Heart right ventricle (tissue), 16 donors: ENCODE measurements around the gene TVP23A. TPM values are rescaled to one million over a fixed set of nuclear protein-coding genes. Genes with fewer than 3 reads are reported as not detected.
"Not testable (repeated sequence)": the region's sequence is repeated elsewhere in the genome, so short reads cannot be mapped to it uniquely, and the experiment has no call there.

Experiments
- ATAC-seq, 8 donors: fragments of 200-7000 bp; cut with Tn5 transposase; one replicate each; pipeline ENCODE4 v1.9.1; 2020; ENCODE audit warnings: mild to moderate bottlenecking in 8 of 8, moderate library complexity in 8 of 8, moderate number of reproducible peaks in 1 of 8
- DNase-seq, 2 donors: peaks; one replicate each; pipeline ENCODE4 v3.0.0-alpha.2; 2020
- H3K27ac ChIP-seq, 10 donors: fragments of 200-600 bp; sonication (generic) in 2 of 10; one replicate each; pipeline versions ENCODE4 v1.5.0 to v1.8.0; 2020 to 2022; ENCODE audit warnings: mild to moderate bottlenecking in 3 of 10
- H3K27me3 ChIP-seq, 7 donors: fragments of 200-600 bp; one replicate each; pipeline ENCODE4 v1.8.0; 2021 to 2022; ENCODE audit warnings: mild to moderate bottlenecking in 2 of 7
- H3K36me3 ChIP-seq, 9 donors: fragments of 200-600 bp; sonication (generic) in 1 of 9; one replicate each; pipeline versions ENCODE4 v1.5.0 to v1.8.0; 2020 to 2022; ENCODE audit warnings: mild to moderate bottlenecking in 2 of 9
- H3K4me1 ChIP-seq, 9 donors: fragments of 200-600 bp; sonication (generic) in 1 of 9; one replicate each; pipeline versions ENCODE4 v1.5.0 to v1.8.0; 2020 to 2022; ENCODE audit warnings: mild to moderate bottlenecking in 4 of 9
- H3K4me3 ChIP-seq, 10 donors: fragments of 200-600 bp; sonication (generic) in 2 of 10; one replicate each; pipeline versions ENCODE4 v1.5.0 to v1.8.0; 2020 to 2022; ENCODE audit warnings: mild to moderate bottlenecking in 7 of 10, moderate library complexity in 2 of 10
- H3K9me3 ChIP-seq, 11 donors: fragments of 200-600 bp in 10 of 11; sonication (generic) in 2 of 11; one replicate each; pipeline versions ENCODE4 v1.5.0 to v1.8.0; 2013 to 2022; ENCODE audit warnings: mild to moderate bottlenecking in 2 of 11, control low read depth in 1 of 11, moderate library complexity in 1 of 11
- WGBS, 2 donors: extraction: QIAGEN DNeasy Blood & Tissue Kit; methylation state at CpG; one replicate each; pipeline ENCODE4 v1.1.7; 2013; ENCODE audit warnings: inconsistent platforms in 1 of 2; 5-methylcytosine and 5-hydroxymethylcytosine counted together
- intact Hi-C, 10 donors: fragments of 100-400 bp; cut with DNase I; formaldehyde crosslinking; loops; one replicate each; pipeline versions ENCODE4 v1.11.1 to v1.14.2; 2022
- polyA plus RNA-seq, 2 donors: library from polyadenylated mRNA; stranded (reverse); fragments of 200-250 nt; gene quantifications; one replicate each; pipeline ENCODE4 v1.2.3, GENCODE V29; 2013
- total RNA-seq, 10 donors: library from RNA; stranded (reverse); fragmentation: NEBNext Ultra II Directional in 3 of 10; extraction: Animal tissue kit (Norgen Biotek cat#: 25700) in 3 of 10; gene quantifications; one replicate each; pipeline versions ENCODE4 v1.2.1 to v1.2.4, GENCODE V29; 2021 to 2023
- TF ChIP-seq, protein P1 (sequence below), 9 donors: fragments of 200-600 bp; sonication (generic) in 2 of 9; IDR thresholded peaks; one replicate each; pipeline versions ENCODE4 v1.5.0 to v1.8.0; 2021 to 2022; ENCODE audit warnings: antibody characterized with exemption in 9 of 9, mild to moderate bottlenecking in 5 of 9, moderate library complexity in 1 of 9
- donor health status: Arrhythmogenic right ventricular cardiomyopathy.
- donor health status: ischemic (EF 13 %, LVEDD 7.1; RV severe dilation, severe dysfunction).
- donor health status: healthy with polysubstance abuse.
- donor health status: DM: no; HTN: yes; CAD: no.
- donor health status: DM: no; HTN: no; CAD: no.
- donor health status: ischemic (EF 25% LVEDD 6.9; RV normal size, moderate dysfunction).
- donor health status: ischemic (EF 25% LVEDD 5.7; RV mildly dilated, moderate dysfunction).
- donor health status: healthy.
- donor health status: DM: yes; HTN: yes; CAD: no.
- donor health status: Ischemic cardiomyopathy.
- donor health status: ischemic (EF 35%, LVEDD 5.7; RV mildly dilated, moderate dysfunction).
- donor health status: nonischemic (EF 11% LVEDD 7.7; RV severe dilation, severe dysfunction).
- donor health status: DM: yes; HTN: yes; CAD: no.
- donor health status: PGD.
- donor health status: ischemic (EF 29% LVEDD 5.4; RV normal size, mild dysfunction).
- donor health status: nonischemic (EF 23%, LVEDD 6.1; RV moderate dilation, normal function).

The TVP23A gene
- total and polyA plus RNA-seq, 12 donors = 0.04 to 0.44 (median 0.18) TPM; not detected in 5

- no peak overlapping the region for H3K27ac ChIP-seq
- no peak overlapping the region for H3K4me3 ChIP-seq
- no peaks in the 10 kb centered on the region for H3K27me3 ChIP-seq
- ATAC-seq (no peak), DNase-seq (no peak)
- H3K9me3 ChIP-seq = no peaks in the 10 kb centered on the region
- TF ChIP-seq, protein P1, sequence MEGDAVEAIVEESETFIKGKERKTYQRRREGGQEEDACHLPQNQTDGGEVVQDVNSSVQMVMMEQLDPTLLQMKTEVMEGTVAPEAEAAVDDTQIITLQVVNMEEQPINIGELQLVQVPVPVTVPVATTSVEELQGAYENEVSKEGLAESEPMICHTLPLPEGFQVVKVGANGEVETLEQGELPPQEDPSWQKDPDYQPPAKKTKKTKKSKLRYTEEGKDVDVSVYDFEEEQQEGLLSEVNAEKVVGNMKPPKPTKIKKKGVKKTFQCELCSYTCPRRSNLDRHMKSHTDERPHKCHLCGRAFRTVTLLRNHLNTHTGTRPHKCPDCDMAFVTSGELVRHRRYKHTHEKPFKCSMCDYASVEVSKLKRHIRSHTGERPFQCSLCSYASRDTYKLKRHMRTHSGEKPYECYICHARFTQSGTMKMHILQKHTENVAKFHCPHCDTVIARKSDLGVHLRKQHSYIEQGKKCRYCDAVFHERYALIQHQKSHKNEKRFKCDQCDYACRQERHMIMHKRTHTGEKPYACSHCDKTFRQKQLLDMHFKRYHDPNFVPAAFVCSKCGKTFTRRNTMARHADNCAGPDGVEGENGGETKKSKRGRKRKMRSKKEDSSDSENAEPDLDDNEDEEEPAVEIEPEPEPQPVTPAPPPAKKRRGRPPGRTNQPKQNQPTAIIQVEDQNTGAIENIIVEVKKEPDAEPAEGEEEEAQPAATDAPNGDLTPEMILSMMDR (IDR thresholded peaks at IDR 0.05) = no peak
- no peaks in the 10 kb centered on the region for H3K36me3 ChIP-seq
- intact Hi-C loops = no loop called here
- peaks cover 0 to 17% (median 0%) of the 10 kb centered on the region in 9 donors for H3K4me1 ChIP-seq
- 74 to 79% methylated on average over 9 of the region's 9 CpGs for WGBS, 2 donors
Observed at GRCh38 chr16:10805334-10805733, 13.3 kb downstream of the TVP23A start.

DNA sequence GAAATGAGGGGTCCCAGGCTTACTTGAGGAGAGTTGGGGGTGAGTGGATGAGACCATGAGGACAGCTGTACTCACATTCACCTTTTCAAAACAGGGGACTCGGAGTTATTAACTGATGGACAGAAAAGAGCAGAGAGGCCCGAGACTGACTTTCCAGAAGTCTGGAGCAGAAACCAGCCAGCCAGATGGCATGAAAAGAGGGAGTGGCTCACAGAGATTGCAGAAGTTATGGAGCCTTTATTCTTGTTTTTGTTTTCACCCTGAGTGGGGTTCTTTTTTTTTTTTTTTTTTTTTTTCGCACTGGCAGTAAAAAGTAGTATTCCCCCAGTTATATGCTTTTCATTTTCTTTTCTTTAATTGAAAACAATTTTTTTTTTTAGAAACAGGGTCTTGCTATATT, 18.9 kb downstream of the TVP23A start:
- peak in 1 of 8 donors; percentile 17 for ATAC-seq
- Histone ChIP-seq H3K27me3 (no peaks in the 10 kb centered on the region), H3K4me1 (peaks cover 0 to 7% (median 0%) of the 10 kb centered on the region in 9 donors), H3K9me3 (peaks cover 0 to 4% (median 0%) of the 10 kb centered on the region in 11 donors), H3K36me3 (no peaks in the 10 kb centered on the region), H3K27ac (peak overlapping the region in 1 of 10 donors; percentile 38), H3K4me3 (no peak overlapping the region)
- no peak for DNase-seq
- 88 to 96% methylated on average over 3 of the region's 3 CpGs for WGBS, 2 donors
- intact Hi-C loops = no loop called here
- TF ChIP-seq, protein P1 (IDR thresholded peaks at IDR 0.05) = no peak

GRCh38 chr16:10791048-10791447, 27.5 kb downstream of the TVP23A start:
- no peak overlapping the region for H3K4me3 ChIP-seq
- intact Hi-C loops = no loop called here
- H3K9me3 ChIP-seq = no peaks in the 10 kb centered on the region
- H3K27me3 ChIP-seq = no peaks in the 10 kb centered on the region
- 81 to 86% methylated on average over 4 of the region's 4 CpGs for WGBS, 2 donors
- peaks cover 0 to 11% (median 0%) of the 10 kb centered on the region in 9 donors for H3K4me1 ChIP-seq
- DNase-seq (no peak), ATAC-seq (no peak)
- TF ChIP-seq, protein P1 (IDR thresholded peaks at IDR 0.05) = no peak
- H3K36me3 ChIP-seq = no peaks in the 10 kb centered on the region
- H3K27ac ChIP-seq = no peak overlapping the region

- 61 to 65% methylated on average over 4 of the region's 4 CpGs for WGBS, 2 donors
- H3K36me3 ChIP-seq, H3K27me3 ChIP-seq, DNase-seq, H3K4me3 ChIP-seq, H3K27ac ChIP-seq, ATAC-seq, intact Hi-C loops, H3K9me3 ChIP-seq: not testable (repeated sequence)
- TF ChIP-seq, protein P1 (IDR thresholded peaks at IDR 0.05) = peak in 1 of 9 donors; percentile 3
- H3K4me1 ChIP-seq = peaks cover 0 to 11% (median 0%) of the 10 kb centered on the region in 9 donors
Observed at GRCh38 chr16:10788630-10789029, 30.0 kb downstream of the TVP23A start.
